ENCODE results near the gene MACROD2.

The MACROD2 gene

GRCh38 chr20:15609921-15610320 lies 1614.6 kb downstream of the MACROD2 start:
- in situ Hi-C loops (cut with HindIII; ENCODE audit: low sequenced_read_pairs): no loop called here
- no peak for TF ChIP-seq CTCF (IDR thresholded peaks at IDR 0.05; ENCODE audit: low read depth, low read length, missing control alignments)
- H3K4me3 ChIP-seq (ENCODE audit: low read depth, low read length): no peak overlapping the region
- no peak for DNase-seq (ENCODE audit: low read depth)

GRCh38 chr20:15610787-15611186 lies 1615.5 kb downstream of the MACROD2 start:
- TF ChIP-seq CTCF (IDR thresholded peaks at IDR 0.05; ENCODE audit: low read depth, low read length, missing control alignments): no peak
- no peak for DNase-seq (ENCODE audit: low read depth)
- no peak overlapping the region for H3K4me3 ChIP-seq (ENCODE audit: low read depth, low read length)
- in situ Hi-C loops (cut with HindIII; ENCODE audit: low sequenced_read_pairs): no loop called here

GRCh38 chr20:15611541-15611940 lies 1616.2 kb downstream of the MACROD2 start:
- TF ChIP-seq CTCF (IDR thresholded peaks at IDR 0.05; ENCODE audit: low read depth, low read length, missing control alignments): no peak
- H3K4me3 ChIP-seq (ENCODE audit: low read depth, low read length): no peak overlapping the region
- no peak for DNase-seq (ENCODE audit: low read depth)
- in situ Hi-C loops (cut with HindIII; ENCODE audit: low sequenced_read_pairs): no loop called here

- H3K4me3 ChIP-seq (ENCODE audit: low read depth, low read length): no peak overlapping the region
- no peak for TF ChIP-seq CTCF (IDR thresholded peaks at IDR 0.05; ENCODE audit: low read depth, low read length, missing control alignments)
- DNase-seq (ENCODE audit: low read depth): no peak
- in situ Hi-C loops (cut with HindIII; ENCODE audit: low sequenced_read_pairs): no loop called here
These were observed 1616.9 kb downstream of the MACROD2 start for GRCh38 chr20:15612198-15612597.

GRCh38 chr20:15612769-15613168 lies 1617.5 kb downstream of the MACROD2 start:
- H3K4me3 ChIP-seq (ENCODE audit: low read depth, low read length): no peak overlapping the region
- no peak for DNase-seq (ENCODE audit: low read depth)
- in situ Hi-C loops (cut with HindIII; ENCODE audit: low sequenced_read_pairs): no loop called here
- TF ChIP-seq CTCF (IDR thresholded peaks at IDR 0.05; ENCODE audit: low read depth, low read length, missing control alignments): no peak

- in situ Hi-C loops (cut with HindIII; ENCODE audit: low sequenced_read_pairs): no loop called here
- no peak for TF ChIP-seq CTCF (IDR thresholded peaks at IDR 0.05; ENCODE audit: low read depth, low read length, missing control alignments)
- DNase-seq (ENCODE audit: low read depth): no peak
- H3K4me3 ChIP-seq (ENCODE audit: low read depth, low read length): no peak overlapping the region
These were observed 1618.2 kb downstream of the MACROD2 start for GRCh38 chr20:15613530-15613929.

GRCh38 chr20:15616626-15617025 lies 1621.3 kb downstream of the MACROD2 start:
- no peak overlapping the region for H3K4me3 ChIP-seq (ENCODE audit: low read depth, low read length)
- in situ Hi-C loops (cut with HindIII; ENCODE audit: low sequenced_read_pairs): no loop called here
- TF ChIP-seq CTCF (IDR thresholded peaks at IDR 0.05; ENCODE audit: low read depth, low read length, missing control alignments): no peak
- no peak for DNase-seq (ENCODE audit: low read depth)

All from astrocyte of the cerebellum (primary cell).